ENCODE measurements around the gene ATP5PO. TPM values are rescaled to one million over a fixed set of nuclear protein-coding genes. Genes with fewer than 3 reads are reported as not detected.

ATP5PO gene
- total RNA-seq, 4 donors from 2014 or later: 115 to 162 (median 139) TPM

DNA sequence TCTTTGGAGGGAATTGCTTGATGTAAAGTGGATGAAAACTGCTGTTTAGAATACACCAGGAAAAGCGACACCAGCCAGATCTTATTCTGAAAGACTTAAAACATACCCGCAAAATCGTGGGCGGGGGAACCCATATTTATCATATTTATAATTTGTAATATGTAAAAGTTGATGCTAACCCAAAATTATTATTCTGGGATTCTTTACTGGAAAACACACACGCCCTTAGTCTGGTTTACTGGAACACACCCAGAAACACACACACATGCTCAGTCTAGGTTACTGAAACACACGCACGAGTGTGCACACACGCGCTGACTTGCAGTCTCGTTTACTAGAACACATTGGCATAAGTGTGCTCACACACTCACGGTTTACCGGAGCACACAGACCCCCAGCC lies 32.5 kb downstream of the ATP5PO start:
- WGBS, 2 donors: 39 to 50% methylated on average over 12 of the region's 12 CpGs
- TF ChIP-seq, protein P1, sequence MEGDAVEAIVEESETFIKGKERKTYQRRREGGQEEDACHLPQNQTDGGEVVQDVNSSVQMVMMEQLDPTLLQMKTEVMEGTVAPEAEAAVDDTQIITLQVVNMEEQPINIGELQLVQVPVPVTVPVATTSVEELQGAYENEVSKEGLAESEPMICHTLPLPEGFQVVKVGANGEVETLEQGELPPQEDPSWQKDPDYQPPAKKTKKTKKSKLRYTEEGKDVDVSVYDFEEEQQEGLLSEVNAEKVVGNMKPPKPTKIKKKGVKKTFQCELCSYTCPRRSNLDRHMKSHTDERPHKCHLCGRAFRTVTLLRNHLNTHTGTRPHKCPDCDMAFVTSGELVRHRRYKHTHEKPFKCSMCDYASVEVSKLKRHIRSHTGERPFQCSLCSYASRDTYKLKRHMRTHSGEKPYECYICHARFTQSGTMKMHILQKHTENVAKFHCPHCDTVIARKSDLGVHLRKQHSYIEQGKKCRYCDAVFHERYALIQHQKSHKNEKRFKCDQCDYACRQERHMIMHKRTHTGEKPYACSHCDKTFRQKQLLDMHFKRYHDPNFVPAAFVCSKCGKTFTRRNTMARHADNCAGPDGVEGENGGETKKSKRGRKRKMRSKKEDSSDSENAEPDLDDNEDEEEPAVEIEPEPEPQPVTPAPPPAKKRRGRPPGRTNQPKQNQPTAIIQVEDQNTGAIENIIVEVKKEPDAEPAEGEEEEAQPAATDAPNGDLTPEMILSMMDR (IDR thresholded peaks at IDR 0.05): no peak
- no peak for TF ChIP-seq POLR2A (IDR thresholded peaks at IDR 0.05)
- intact Hi-C loops (cut with DNase I; ENCODE audit: low total_unique reads): no loop called here
- no peak for DNase-seq (ENCODE audit: low spot score in 2 of 2)
- H3K4me3 ChIP-seq (ENCODE audit: low read depth, poor library complexity, severe bottlenecking): no peak overlapping the region

DNA sequence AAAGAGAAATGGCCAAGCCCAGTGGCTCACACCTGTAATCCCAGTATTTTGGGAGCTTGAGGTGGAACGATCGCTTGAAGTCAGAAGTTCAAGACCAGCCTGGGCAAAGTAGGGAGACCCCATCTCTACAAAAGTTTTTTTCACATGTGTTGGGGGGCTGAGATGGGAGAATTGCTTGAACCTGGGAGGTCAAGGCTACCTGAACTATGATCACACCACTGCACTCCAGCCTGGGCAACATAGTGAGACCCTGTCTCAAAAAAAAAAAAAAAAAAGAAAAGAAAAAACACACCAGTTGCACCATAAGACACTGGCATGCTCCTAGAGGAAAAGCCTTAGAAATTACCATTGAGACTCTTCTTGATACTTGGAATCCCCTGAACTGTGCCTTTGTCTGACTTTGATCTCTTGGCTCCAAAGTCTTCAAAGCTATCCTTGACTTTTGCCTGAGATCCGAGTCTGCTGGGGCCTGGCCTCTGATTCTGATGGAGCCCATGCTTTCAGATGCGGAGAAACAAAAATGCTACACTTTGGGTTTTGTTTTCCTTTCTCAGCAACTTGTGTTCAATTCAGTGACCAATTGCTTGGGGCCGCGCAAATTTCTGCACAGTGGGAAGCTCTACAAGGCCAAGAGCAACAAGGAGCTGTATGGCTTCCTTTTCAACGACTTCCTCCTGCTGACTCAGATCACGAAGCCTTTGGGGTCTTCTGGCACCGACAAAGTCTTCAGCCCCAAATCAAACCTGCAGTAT lies 33.7 kb downstream of the ATP5PO start:
- 86 to 89% methylated on average over 9 of the region's 9 CpGs for WGBS, 2 donors
- intact Hi-C loops (cut with DNase I; ENCODE audit: low total_unique reads): no loop called here
- no peak overlapping the region for H3K4me3 ChIP-seq (ENCODE audit: low read depth, poor library complexity, severe bottlenecking)
- no peak for DNase-seq (ENCODE audit: low spot score in 2 of 2)
- TF ChIP-seq, protein P1 (IDR thresholded peaks at IDR 0.05): no peak
- TF ChIP-seq POLR2A (IDR thresholded peaks at IDR 0.05): no peak

DNA sequence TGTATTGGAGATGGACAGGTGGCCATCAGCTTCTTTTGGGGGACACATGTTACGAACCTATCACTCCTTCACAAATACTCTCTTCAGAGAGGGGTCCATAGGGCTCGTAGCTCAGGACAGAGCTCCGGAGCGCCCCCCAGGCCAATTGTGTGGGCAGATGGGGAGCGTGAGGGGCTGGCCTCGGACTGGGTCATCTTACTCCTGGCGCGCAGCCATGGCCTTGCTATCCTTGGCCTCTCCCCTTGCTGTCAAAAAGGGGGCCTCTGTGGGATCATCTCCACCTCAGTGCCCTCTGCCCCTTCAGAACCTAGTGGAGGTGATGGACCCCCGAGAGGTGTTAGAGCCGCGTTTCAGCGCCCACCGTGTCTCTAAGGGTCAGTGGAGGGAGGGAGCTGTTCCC lies 35.0 kb downstream of the ATP5PO start:
- DNase-seq (ENCODE audit: low spot score in 2 of 2): no peak
- no peak for TF ChIP-seq POLR2A (IDR thresholded peaks at IDR 0.05)
- TF ChIP-seq, protein P1 (IDR thresholded peaks at IDR 0.05): no peak
- H3K4me3 ChIP-seq (ENCODE audit: low read depth, poor library complexity, severe bottlenecking): no peak overlapping the region
- WGBS, 2 donors: 93 to 96% methylated on average over 13 of the region's 13 CpGs
- intact Hi-C loops (cut with DNase I; ENCODE audit: low total_unique reads): no loop called here

DNA sequence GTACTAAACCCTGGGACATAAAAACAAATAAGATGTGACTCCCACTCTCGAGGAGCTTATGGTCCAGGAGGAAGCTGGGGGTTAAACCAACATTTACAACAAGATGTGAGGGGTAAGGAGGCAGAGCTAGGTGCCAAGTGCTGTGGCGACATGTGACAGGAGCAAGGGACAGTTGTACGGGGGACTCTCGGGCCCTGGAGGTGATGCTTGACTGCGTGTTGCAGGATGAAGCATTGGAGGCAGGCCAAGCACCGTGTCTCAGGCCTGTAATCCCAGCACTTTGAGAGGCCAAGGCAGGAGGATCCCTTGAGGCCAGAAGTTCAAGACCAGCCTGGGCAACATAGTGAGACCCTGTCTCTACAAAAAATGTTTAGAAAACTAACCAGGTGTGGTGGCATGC lies 36.8 kb downstream of the ATP5PO start:
- intact Hi-C loops (cut with DNase I; ENCODE audit: low total_unique reads): no loop called here
- DNase-seq (ENCODE audit: low spot score in 2 of 2): no peak
- WGBS, 2 donors: 86 to 88% methylated on average over 6 of the region's 6 CpGs

DNA sequence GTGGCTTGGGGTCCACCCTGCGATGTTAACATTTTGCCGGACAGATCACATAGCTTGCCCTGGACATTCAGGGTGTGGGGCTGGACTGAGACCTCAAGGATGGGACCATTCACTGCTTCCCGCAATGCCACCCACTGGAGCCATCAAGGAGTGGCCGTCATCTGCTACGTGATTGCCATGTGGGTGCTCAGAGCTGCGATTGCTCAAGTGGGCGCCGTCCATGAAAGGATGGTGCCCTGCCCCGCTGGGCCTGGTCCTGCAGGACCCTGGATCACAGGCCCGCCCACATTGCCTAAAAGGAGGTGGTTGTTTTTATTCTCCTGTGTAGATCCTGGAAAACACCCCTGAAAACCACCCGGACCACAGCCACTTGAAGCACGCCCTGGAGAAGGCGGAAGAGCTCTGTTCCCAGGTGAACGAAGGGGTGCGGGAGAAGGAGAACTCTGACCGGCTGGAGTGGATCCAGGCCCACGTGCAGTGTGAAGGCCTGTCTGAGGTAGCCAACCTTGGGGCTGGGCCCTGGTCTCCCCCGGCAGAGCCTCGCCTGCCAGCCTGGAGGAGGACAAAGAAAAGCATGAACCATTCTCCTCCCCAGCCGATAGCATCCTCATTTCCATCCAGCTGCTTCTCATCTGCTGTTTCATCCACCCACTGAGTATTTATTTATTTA lies 40.4 kb downstream of the ATP5PO start:
- H3K4me3 ChIP-seq (ENCODE audit: low read depth, poor library complexity, severe bottlenecking): no peak overlapping the region
- intact Hi-C loops (cut with DNase I; ENCODE audit: low total_unique reads): no loop called here
- 92 to 95% methylated on average over 20 of the region's 20 CpGs for WGBS, 2 donors
- no peak for DNase-seq (ENCODE audit: low spot score in 2 of 2)
- TF ChIP-seq POLR2A (IDR thresholded peaks at IDR 0.05): no peak
- TF ChIP-seq, protein P1 (IDR thresholded peaks at IDR 0.05): no peak

More for the DNA sequence above, 36.8 kb downstream of the ATP5PO start:
- TF ChIP-seq, protein P1 (IDR thresholded peaks at IDR 0.05): no peak
- TF ChIP-seq POLR2A (IDR thresholded peaks at IDR 0.05): no peak
- H3K4me3 ChIP-seq (ENCODE audit: low read depth, poor library complexity, severe bottlenecking): no peak overlapping the region
